GM12878 (cell line): ENCODE measurements around the gene CRTC3. TPM values are rescaled to one million over a fixed set of nuclear protein-coding genes. Genes with fewer than 3 reads are reported as not detected.

Experiments used
- ATAC-seq: fragments of 200-7000 bp; cut with Tn5 transposase; 3 replicates; pipeline ENCODE4 v1.9.1; 2020; ENCODE audit warnings: mild to moderate bottlenecking, moderate library complexity
- BruUV-seq: library from RNA; stranded (reverse); fragments of 400-500 nt; replicated peaks from 2 replicates; lab custom pipeline; 2021; lab: Mats Ljungman, UMichigan
- CTCF ChIA-PET: fragments of 300-600 bp; sonication (Branson Sonifier 250); formaldehyde crosslinking; extraction: SDS; loops from one replicate; lab custom pipeline; 2021; ENCODE audit warnings: inconsistent platforms; lab: Yijun Ruan, JAX
- POLR2A ChIA-PET: fragments of 350-600 bp; formaldehyde crosslinking; extraction: SDS; loops from one replicate; lab custom pipeline; 2021; ENCODE audit warnings: inconsistent platforms; lab: Charles Lee
- RAD21 ChIA-PET: fragments of 300-600 bp; sonication (Branson Sonifier 250); formaldehyde crosslinking; loops from one replicate; lab custom pipeline; 2023; ENCODE audit warnings: antibody characterized with exemption; ENCODE audit not compliant: unreplicated experiment; lab: Charles Lee
- SMC1A ChIA-PET: fragments of 300-600 bp; sonication (Branson Sonifier 250); formaldehyde crosslinking; loops from one replicate; lab custom pipeline; 2023; ENCODE audit not compliant: unreplicated experiment, uncharacterized antibody; lab: Charles Lee
- DNase-seq: peaks from one replicate; pipeline ENCODE4 v3.0.0-alpha.2; 2011; ENCODE audit warnings: low read depth, low spot score
- FAIRE-seq: peaks from 3 replicates; lab custom pipeline; 2011; peaks lifted over from hg19 to GRCh38; lab: Jason Lieb, UNC
- H2AFZ ChIP-seq: 2 replicates; pipeline ENCODE4 v1.6.0; 2011; ENCODE audit warnings: low read depth, low read length, control low read depth; ENCODE audit not compliant: control insufficient read depth
- H3K27ac ChIP-seq: 2 replicates; pipeline ENCODE4 v1.5.1; 2011; ENCODE audit warnings: control low read depth; ENCODE audit not compliant: control insufficient read depth, insufficient read depth
- H3K27me3 ChIP-seq, 2 experiments: replicated peaks in 1 of 2; 2 replicates each; pipeline versions ENCODE4 v1.6.0 to v1.6.1; 2011; ENCODE audit warnings: low read length in 1 of 2; ENCODE audit not compliant: control insufficient read depth in 2 of 2, insufficient read depth in 2 of 2
- H3K36me3 ChIP-seq, 2 experiments: 2 replicates each; pipeline ENCODE4 v1.5.1; 2011; ENCODE audit warnings: low read length in 1 of 2; ENCODE audit not compliant: control insufficient read depth in 2 of 2, insufficient read depth in 2 of 2
- H3K4me1 ChIP-seq: 2 replicates; pipeline ENCODE4 v1.6.1; 2011; ENCODE audit warnings: mild to moderate bottlenecking, low read length, moderate library complexity, mixed read lengths; ENCODE audit not compliant: control insufficient read depth, insufficient read depth
- H3K4me2 ChIP-seq: 2 replicates; pipeline ENCODE4 v1.6.0; 2011; ENCODE audit warnings: control low read depth; ENCODE audit not compliant: control insufficient read depth, insufficient read depth
- H3K4me3 ChIP-seq: fragments of 200-600 bp; sonication (generic); 2 replicates; pipeline ENCODE4 v1.5.1; 2016
- H3K79me2 ChIP-seq: 2 replicates; pipeline ENCODE4 v1.6.0; 2011; ENCODE audit warnings: low read length; ENCODE audit not compliant: control insufficient read depth, insufficient read depth
- H3K9ac ChIP-seq: 2 replicates; pipeline ENCODE4 v1.8.0; 2011; ENCODE audit warnings: low read length, control low read depth, mixed read lengths; ENCODE audit not compliant: control insufficient read depth, insufficient read depth
- H3K9me3 ChIP-seq: replicated peaks from 3 replicates; pipeline ENCODE4 v1.5.1; 2011; ENCODE audit warnings: mild to moderate bottlenecking, low read length; ENCODE audit not compliant: control insufficient read depth, insufficient read depth
- H4K20me1 ChIP-seq: 2 replicates; pipeline ENCODE4 v1.6.0; 2011; ENCODE audit not compliant: control insufficient read depth, insufficient read depth
- BCL11A ChIP-seq: IDR thresholded peaks from 2 replicates; pipeline ENCODE4 v1.6.1; 2011; ENCODE audit warnings: low read depth, low read length
- DPF2 ChIP-seq: fragments of 450-650 bp; IDR thresholded peaks from 2 replicates; pipeline ENCODE4 v1.6.1; 2017; ENCODE audit warnings: mild to moderate bottlenecking
- HCFC1 ChIP-seq: fragments of 150-350 bp; IDR thresholded peaks from 2 replicates; pipeline ENCODE4 v1.6.1; 2014; ENCODE audit warnings: low read length
- MXI1 ChIP-seq: fragments of 150-350 bp; IDR thresholded peaks from 2 replicates; pipeline ENCODE4 v1.6.1; 2011; ENCODE audit warnings: low read depth, mild to moderate bottlenecking, inconsistent platforms, low read length, improper control_type of control experiment
- NFXL1 ChIP-seq: fragments of 450-650 bp; IDR thresholded peaks from 2 replicates; pipeline ENCODE4 v1.6.1; 2017; ENCODE audit warnings: antibody characterized with exemption, mild to moderate bottlenecking, borderline replicate concordance
- NR2F1 ChIP-seq: fragments of 450-650 bp; conservative IDR thresholded peaks from 2 replicates; pipeline ENCODE4 v1.6.1; 2017; ENCODE audit warnings: mild to moderate bottlenecking
- YY1 ChIP-seq: IDR thresholded peaks from 2 replicates; pipeline ENCODE4 v1.6.1; 2011; ENCODE audit warnings: low read depth, mild to moderate bottlenecking, low read length
- WGBS: methylation state at CpG from one replicate; pipeline ENCODE4 v1.1.6; 2016; ENCODE audit warnings: low lambda C conversion rate; ENCODE audit not compliant: insufficient replicate concordance, insufficient coverage; ENCODE audit errors: missing lambda C conversion rate; 5-methylcytosine and 5-hydroxymethylcytosine counted together
- in situ Hi-C: fragments of 300-500 bp; cut with MboI; formaldehyde crosslinking; loops from 9 replicates; pipeline ENCODE4 v1.14.3; 2018; ENCODE audit warnings: mixed read lengths
- intact Hi-C: fragments of 100-400 bp; cut with micrococcal nuclease; formaldehyde crosslinking; loops from one replicate; pipeline ENCODE4 v1.14.2; 2022; ENCODE audit not compliant: unreplicated experiment
- polyA plus RNA-seq, 11 experiments: library from polyadenylated mRNA; depleted of rRNA in 4 of 11; unstranded in 6 of 11; stranded (reverse) in 5 of 11; fragments of >200 nt; fragmentation: Nextera tagmentation in 4 of 11; fragmentation: Illumina TruSeq in 1 of 11; extraction: Ambion mirVana in 4 of 11; extraction: Trizol in 1 of 11; gene quantifications; 1 replicate in 1 of 11; 2 replicates in 10 of 11; pipeline versions ENCODE4 v1.2.1 to v1.2.3, GENCODE V29; 2011 to 2016; ENCODE audit warnings: inconsistent platforms in 2 of 11, missing spikeins in 2 of 11, low read depth in 1 of 11
- total RNA-seq, 4 experiments: library from RNA; depleted of rRNA in 3 of 4; stranded (reverse); fragments of >200 nt in 3 of 4; fragmentation: Illumina TruSeq in 1 of 4; extraction: Trizol in 1 of 4; gene quantifications; 2 replicates each; pipeline versions ENCODE4 v1.2.1 to v1.2.3, GENCODE V29; 2013 to 2021
- TF ChIP-seq, protein P1 (sequence below): fragments of 450-650 bp; IDR thresholded peaks from 2 replicates; pipeline ENCODE4 v1.6.1; 2017; ENCODE audit warnings: mild to moderate bottlenecking, moderate library complexity
- TF ChIP-seq, protein P2 (sequence below): fragments of 450-650 bp; IDR thresholded peaks from 2 replicates; pipeline ENCODE4 v1.6.1; 2016; ENCODE audit warnings: mild to moderate bottlenecking
- TF ChIP-seq, protein P3 (sequence below): fragments of 450-650 bp; IDR thresholded peaks from 2 replicates; pipeline ENCODE4 v1.6.1; 2016; ENCODE audit warnings: mild to moderate bottlenecking, moderate library complexity, borderline replicate concordance

CRTC3 gene
- total and polyA plus RNA-seq, 10 of the 15 experiments (the other 5 are each of a cell fraction or from before 2014, with no cell fraction given) = 3.5 to 36.9 (median 18.9) TPM

DNA sequence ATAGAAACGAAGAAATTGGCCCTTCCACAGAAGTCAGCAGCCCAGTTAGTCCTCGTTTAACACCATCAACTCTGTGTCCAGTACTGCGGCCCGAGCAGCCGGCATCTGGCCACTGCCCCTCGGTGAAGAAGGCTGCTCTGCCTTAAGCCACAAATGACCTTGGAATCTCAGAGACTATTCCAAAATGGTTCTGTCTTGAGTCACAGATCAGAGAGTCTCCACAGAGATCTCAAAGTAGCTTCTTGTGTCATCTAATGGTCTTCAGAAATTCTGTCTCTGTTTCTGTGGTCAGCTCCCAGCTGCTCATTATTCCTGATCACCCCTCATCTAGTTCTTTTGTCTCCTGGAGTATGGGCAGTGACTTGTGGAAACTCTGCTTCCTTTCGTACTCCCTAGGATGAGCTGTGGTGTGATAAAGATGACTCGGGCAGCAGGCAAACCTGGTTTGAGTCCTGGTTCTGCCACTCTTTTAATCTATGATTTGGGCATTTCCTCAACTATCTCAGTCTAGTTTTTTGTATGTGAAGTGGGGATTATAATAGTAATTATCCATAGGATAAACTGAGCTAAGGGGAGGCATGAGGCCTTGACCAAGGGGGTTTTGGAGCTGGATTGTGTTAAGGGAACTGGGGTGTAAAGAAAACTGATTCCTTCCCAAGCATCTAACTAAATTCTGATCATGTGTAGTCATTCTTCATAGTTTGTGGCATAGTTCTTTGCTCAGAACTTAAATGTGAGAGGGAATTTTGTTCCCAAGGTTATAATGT is 22.6 kb downstream of the CRTC3 start (continued):
- TF ChIP-seq, protein P1, sequence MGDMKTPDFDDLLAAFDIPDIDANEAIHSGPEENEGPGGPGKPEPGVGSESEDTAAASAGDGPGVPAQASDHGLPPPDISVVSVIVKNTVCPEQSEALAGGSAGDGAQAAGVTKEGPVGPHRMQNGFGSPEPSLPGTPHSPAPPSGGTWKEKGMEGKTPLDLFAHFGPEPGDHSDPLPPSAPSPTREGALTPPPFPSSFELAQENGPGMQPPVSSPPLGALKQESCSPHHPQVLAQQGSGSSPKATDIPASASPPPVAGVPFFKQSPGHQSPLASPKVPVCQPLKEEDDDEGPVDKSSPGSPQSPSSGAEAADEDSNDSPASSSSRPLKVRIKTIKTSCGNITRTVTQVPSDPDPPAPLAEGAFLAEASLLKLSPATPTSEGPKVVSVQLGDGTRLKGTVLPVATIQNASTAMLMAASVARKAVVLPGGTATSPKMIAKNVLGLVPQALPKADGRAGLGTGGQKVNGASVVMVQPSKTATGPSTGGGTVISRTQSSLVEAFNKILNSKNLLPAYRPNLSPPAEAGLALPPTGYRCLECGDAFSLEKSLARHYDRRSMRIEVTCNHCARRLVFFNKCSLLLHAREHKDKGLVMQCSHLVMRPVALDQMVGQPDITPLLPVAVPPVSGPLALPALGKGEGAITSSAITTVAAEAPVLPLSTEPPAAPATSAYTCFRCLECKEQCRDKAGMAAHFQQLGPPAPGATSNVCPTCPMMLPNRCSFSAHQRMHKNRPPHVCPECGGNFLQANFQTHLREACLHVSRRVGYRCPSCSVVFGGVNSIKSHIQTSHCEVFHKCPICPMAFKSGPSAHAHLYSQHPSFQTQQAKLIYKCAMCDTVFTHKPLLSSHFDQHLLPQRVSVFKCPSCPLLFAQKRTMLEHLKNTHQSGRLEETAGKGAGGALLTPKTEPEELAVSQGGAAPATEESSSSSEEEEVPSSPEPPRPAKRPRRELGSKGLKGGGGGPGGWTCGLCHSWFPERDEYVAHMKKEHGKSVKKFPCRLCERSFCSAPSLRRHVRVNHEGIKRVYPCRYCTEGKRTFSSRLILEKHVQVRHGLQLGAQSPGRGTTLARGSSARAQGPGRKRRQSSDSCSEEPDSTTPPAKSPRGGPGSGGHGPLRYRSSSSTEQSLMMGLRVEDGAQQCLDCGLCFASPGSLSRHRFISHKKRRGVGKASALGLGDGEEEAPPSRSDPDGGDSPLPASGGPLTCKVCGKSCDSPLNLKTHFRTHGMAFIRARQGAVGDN = no peak
- TF ChIP-seq YY1 = no peak
- no peak for TF ChIP-seq BCL11A
- TF ChIP-seq MXI1 = no peak

DNA sequence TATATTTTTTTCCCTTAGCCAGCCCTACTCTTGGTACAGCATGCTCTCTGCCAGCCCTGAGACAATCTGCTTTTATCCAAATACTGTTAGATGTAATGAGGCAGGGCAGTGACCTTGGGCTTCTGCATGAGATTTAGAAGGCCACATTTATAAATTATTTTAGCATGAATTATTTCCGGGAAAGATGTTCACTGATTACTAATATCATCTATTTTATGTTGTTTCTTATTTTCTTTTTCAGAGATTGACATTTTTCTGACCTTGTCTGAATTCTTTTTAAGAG is 23.1 kb downstream of the CRTC3 start:
- Histone ChIP-seq H3K27ac (no peak overlapping the region), H4K20me1 (no peaks in the 10 kb centered on the region), H3K36me3 (peaks cover 1 to 15% of the 10 kb centered on the region in 2 experiments; a peak in 3 of 4 replicates), H3K9me3 (no peaks in the 10 kb centered on the region), H3K4me3 (no peak overlapping the region), H3K9ac (no peak overlapping the region)
- FAIRE-seq (no peak), ATAC-seq (no peak)
- SMC1A ChIA-PET = no interaction called here
- no TSS peak for BruUV-seq
- intact Hi-C loops = no loop called here
- 91% methylated on average over 1 of the region's 1 CpG for WGBS
- TF ChIP-seq YY1 (no peak), NR2F1 (no peak), NFXL1 (no peak), DPF2 (no peak), HCFC1 (no peak)
- TF ChIP-seq, protein P2, sequence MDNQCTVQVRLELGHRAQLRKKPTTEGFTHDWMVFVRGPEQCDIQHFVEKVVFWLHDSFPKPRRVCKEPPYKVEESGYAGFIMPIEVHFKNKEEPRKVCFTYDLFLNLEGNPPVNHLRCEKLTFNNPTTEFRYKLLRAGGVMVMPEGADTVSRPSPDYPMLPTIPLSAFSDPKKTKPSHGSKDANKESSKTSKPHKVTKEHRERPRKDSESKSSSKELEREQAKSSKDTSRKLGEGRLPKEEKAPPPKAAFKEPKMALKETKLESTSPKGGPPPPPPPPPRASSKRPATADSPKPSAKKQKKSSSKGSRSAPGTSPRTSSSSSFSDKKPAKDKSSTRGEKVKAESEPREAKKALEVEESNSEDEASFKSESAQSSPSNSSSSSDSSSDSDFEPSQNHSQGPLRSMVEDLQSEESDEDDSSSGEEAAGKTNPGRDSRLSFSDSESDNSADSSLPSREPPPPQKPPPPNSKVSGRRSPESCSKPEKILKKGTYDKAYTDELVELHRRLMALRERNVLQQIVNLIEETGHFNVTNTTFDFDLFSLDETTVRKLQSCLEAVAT = no peak
- TF ChIP-seq, protein P3, sequence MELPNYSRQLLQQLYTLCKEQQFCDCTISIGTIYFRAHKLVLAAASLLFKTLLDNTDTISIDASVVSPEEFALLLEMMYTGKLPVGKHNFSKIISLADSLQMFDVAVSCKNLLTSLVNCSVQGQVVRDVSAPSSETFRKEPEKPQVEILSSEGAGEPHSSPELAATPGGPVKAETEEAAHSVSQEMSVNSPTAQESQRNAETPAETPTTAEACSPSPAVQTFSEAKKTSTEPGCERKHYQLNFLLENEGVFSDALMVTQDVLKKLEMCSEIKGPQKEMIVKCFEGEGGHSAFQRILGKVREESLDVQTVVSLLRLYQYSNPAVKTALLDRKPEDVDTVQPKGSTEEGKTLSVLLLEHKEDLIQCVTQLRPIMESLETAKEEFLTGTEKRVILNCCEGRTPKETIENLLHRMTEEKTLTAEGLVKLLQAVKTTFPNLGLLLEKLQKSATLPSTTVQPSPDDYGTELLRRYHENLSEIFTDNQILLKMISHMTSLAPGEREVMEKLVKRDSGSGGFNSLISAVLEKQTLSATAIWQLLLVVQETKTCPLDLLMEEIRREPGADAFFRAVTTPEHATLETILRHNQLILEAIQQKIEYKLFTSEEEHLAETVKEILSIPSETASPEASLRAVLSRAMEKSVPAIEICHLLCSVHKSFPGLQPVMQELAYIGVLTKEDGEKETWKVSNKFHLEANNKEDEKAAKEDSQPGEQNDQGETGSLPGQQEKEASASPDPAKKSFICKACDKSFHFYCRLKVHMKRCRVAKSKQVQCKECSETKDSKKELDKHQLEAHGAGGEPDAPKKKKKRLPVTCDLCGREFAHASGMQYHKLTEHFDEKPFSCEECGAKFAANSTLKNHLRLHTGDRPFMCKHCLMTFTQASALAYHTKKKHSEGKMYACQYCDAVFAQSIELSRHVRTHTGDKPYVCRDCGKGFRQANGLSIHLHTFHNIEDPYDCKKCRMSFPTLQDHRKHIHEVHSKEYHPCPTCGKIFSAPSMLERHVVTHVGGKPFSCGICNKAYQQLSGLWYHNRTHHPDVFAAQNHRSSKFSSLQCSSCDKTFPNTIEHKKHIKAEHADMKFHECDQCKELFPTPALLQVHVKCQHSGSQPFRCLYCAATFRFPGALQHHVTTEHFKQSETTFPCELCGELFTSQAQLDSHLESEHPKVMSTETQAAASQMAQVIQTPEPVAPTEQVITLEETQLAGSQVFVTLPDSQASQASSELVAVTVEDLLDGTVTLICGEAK = no peak
- TF ChIP-seq, all 136 proteins: peak for 0
- Histone ChIP-seq H2AFZ (no peak overlapping the region), H3K4me1 (peaks cover 25% of the 10 kb centered on the region), H3K79me2 (peaks cover 15% of the 10 kb centered on the region), H3K4me2 (no peak overlapping the region), H3K27me3 (no peaks in the 10 kb centered on the region)
- in situ Hi-C loops = no loop called here
- ChIA-PET RAD21 (interaction anchor here (1.2 kb wide), 1 partner anchor 22 kb away, joined by 5 read pairs; no protein-coding TSS in a partner anchor), POLR2A (interaction anchor here (1.3 kb wide), 1 partner anchor 13 kb away, joined by 4 read pairs; no protein-coding TSS in a partner anchor), CTCF (no interaction called here)
- DNase-seq = no peak
